Skeletal muscle cell (primary cell): ENCODE results near the gene NRG3.

Experiments used
- DNase-seq: peaks from one replicate; pipeline ENCODE4 v3.0.0-alpha.2; 2010; ENCODE audit warnings: low read depth
- H3K4me3 ChIP-seq: 2 replicates; pipeline ENCODE4 v1.5.1; 2011; ENCODE audit warnings: low read depth, mild to moderate bottlenecking, control low read depth, low read length, moderate library complexity

Gene NRG3

DNA sequence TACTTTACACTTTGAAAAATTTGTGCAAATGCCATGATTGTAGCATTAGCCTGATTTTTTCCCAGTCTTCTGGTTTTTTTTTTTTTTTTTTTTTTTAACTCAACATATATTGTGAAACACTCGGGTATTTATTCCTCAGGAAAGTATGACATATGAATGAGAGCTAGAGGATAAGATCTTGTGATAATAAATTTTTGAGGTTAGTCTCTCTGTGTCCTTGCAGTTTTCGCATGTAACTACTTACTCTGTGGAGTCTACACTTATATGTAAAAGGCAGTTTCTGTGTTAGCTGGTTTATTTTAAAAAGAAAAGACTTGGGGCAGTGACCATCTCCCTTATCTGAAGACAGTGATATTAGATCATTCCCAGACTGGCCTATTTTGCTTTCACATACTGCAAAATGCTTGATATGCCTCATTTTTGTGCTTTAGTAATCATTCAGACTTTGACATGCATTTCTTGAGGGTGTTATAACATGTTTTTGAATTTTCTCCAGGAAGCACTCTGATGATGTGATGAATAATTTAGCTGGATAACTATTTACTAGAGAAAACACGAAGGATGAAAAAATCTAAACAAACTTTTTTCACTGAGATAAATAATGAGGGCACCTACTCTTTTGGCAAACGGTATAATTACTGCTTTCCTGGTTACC lies 371.0 kb downstream of the NRG3 start:
- no peak overlapping the region for H3K4me3 ChIP-seq
- DNase-seq = no peak

DNA sequence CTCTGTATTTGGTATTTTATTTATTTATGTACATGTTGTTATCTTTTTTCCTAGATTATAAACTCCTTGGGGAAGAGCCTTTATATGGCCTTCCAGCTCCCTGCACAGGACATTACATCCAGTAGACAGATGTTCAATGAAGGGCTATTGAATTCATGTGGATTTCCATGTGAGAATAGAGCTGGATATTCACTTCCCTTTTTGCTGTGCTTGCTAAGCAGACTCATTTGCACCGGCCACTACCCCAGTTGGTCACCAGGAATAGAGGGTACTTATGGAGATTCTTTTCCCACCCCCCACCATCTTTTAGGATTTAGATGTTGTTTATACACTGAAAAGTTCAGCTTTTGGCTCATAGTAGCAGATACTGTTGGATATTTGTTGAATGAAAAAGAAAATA lies 374.1 kb downstream of the NRG3 start:
- no peak for DNase-seq

DNA sequence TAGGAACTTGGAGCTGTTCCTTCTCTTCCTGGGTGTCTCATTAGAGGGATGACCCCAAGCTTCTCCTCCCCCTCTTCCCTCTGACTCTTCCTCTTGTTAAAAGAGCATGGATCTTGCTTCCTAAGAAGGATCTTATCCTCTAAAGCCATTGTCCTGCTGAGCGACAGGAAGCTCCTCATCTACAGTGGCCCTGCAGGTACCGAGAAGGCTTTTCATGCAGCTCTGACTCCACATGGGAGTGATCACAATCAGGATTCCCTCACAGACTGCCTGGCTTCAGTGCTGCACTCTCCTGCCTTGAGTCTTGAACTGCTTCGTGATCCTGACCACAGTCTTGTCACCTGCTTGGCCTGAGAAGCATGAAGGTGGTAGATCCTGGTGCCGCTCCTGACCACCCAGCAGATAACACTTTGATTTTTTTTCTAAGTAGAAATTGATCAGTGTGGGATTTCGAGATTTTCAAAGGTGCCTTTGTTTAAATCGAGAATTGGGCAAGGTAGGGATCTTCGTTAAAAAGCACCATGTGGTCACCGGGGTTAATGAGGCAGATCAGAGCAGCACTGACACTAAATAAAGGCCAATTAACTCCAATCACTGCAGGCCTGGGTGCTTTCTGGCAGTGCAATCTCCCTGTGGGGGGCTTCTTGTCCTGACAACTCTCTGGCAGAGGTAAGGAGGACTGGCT lies 376.4 kb downstream of the NRG3 start:
- no peak overlapping the region for H3K4me3 ChIP-seq
- DNase-seq = no peak

More for the DNA sequence above, 374.1 kb downstream of the NRG3 start:
- no peak overlapping the region for H3K4me3 ChIP-seq

DNA sequence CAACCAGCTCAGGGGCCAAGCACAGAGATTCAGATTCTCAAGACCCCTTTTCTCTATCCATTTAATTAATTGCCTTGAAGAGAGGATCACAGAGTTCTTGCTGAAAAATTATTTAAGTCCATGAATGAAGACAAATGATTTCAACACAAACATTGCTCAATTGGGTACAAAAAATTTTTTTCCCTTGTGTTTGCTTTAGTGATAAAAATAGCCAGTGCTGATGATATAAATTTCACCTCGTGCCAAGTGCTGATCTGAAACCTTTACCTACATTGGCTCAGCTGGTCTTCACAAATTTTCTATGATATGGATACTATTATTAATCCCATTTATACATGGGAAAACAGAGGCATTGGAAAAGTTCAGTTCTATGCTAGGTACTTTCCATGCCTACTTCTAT lies 377.1 kb downstream of the NRG3 start:
- no peak overlapping the region for H3K4me3 ChIP-seq
- DNase-seq = peak; percentile 24

DNA sequence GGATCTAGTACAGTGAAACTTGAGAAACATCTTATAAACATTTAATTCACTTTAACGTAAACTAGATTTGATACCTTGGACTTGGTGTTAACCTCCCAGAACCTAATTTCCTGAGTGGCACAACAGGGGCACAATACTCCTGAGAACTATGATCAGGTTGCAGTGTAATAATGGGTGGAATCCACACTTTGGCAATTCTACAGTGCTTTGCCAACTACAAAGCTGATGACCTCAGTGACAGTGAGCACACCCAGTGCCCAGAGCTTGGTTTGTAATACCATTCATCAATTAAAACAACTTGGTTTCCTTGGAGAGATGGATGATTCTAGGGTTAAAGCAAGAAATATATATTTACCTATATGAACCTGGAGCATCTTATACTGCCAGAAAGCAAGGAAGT lies 379.2 kb downstream of the NRG3 start:
- DNase-seq = no peak
- no peak overlapping the region for H3K4me3 ChIP-seq

DNA sequence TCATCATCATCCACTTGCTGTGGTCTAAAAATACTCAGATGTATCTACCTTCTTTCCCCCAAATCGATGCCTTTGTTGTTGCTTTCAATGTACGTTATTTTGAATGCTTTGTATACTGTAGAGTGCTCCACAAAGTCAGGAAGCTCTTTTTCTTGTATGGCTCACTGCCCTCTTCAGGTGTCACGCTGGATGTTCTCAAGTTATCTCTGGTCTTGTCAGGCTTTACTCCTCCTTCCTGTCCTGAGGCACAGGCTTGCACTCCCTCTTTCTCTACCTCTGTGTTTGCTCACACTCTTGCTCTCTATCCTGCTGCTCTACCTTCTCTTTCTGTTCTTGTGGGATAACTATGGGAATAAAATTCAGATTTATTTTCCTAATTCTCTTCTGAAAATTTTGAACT lies 381.3 kb downstream of the NRG3 start:
- DNase-seq = no peak
- no peak overlapping the region for H3K4me3 ChIP-seq

DNA sequence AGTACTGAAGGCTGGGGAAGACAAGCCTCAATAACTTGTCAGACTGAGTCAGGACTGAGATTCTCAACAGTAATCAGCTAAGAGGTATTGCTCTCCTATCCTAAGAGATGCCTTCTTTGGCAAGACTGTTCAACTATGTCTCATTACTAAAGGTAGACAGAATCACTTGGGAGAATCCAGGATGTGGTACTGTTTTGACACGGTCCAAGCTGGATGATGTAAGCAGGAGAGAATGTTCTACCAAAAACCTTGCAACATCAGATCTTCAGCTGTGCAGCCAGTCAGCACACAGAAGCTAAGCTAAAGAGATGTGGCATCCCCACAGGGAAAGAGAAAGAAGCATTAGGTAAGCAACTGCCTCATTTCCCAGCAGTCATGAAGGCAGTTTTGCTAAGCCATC lies 391.4 kb downstream of the NRG3 start:
- peak; percentile 97 for DNase-seq
- H3K4me3 ChIP-seq = no peak overlapping the region

DNA sequence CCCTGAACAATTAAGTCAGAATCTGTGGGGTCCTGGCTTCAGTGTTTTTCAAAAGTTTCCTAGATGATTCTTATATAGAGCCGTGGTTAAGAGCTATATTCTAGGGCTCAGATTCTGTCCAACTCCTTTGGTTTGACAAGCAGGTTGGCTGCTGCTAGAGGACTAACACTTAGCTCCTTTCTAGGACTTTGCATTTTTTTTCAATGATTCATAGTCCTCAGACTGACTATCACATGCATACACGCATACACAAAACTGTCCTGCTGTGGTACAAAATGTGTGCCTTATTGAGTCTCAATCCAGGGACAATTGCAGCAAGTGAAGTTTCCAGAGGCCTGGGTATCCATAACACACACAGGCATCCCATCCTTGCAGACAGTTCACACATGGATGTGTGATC lies 392.0 kb downstream of the NRG3 start:
- DNase-seq = no peak
- no peak overlapping the region for H3K4me3 ChIP-seq

DNA sequence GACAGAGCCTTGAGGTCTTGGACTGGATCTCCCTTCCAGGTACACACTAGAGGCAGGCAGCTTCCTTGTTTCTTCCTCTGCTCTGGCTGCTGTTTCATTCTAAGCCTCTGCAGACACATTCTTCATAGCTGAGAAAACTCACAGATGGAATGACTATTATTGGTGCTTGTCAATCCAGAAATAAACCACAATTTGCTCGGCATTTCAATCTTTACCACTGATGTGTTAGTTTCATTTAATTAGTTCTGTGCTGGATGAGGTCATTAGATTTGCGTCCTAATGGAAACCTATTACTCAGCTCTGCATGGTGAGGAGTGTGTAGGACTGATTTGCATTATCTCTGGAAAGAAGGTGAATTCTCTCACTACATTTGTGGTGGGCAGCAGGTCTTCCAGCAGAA lies 392.5 kb downstream of the NRG3 start:
- no peak for DNase-seq
- H3K4me3 ChIP-seq = no peak overlapping the region

DNA sequence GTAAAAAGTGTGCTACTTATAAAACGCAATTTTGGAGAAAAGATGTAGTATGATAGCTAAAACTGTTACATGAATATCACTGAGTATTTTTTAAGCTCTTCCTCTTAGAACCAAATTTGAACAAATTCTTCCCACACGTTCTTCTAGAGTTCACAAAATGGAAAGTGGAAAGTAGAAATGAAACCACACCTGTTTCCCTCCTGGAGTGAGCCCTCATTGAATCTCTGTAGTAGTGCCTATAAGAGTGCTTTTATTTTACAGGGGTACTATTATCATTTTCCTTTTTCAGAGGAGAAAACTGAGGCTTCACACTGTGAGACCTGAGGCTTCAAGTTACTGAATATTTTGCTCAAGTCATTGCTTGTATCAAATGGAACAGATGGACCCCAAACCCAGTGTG lies 393.0 kb downstream of the NRG3 start:
- no peak overlapping the region for H3K4me3 ChIP-seq
- no peak for DNase-seq

DNA sequence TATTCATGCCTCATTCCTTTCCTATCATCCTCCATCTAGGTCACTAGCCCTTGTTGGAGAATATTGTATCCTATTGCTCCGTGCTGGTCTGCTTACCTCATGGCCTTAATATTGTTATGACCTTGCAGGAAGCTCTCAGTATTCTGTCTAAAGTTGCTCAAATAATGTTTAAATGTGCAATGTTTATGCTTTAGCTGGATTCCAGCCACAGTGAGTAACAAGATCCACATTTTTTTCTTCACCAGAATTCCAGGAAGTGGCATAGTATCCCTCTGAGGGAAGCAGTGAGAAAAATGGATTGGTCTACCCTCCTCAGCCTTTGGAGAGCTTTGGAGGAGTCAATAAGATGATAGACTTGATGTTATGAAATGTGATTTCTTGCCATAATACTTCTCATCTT lies 402.6 kb downstream of the NRG3 start:
- H3K4me3 ChIP-seq = no peak overlapping the region
- DNase-seq = peak; percentile 52

DNA sequence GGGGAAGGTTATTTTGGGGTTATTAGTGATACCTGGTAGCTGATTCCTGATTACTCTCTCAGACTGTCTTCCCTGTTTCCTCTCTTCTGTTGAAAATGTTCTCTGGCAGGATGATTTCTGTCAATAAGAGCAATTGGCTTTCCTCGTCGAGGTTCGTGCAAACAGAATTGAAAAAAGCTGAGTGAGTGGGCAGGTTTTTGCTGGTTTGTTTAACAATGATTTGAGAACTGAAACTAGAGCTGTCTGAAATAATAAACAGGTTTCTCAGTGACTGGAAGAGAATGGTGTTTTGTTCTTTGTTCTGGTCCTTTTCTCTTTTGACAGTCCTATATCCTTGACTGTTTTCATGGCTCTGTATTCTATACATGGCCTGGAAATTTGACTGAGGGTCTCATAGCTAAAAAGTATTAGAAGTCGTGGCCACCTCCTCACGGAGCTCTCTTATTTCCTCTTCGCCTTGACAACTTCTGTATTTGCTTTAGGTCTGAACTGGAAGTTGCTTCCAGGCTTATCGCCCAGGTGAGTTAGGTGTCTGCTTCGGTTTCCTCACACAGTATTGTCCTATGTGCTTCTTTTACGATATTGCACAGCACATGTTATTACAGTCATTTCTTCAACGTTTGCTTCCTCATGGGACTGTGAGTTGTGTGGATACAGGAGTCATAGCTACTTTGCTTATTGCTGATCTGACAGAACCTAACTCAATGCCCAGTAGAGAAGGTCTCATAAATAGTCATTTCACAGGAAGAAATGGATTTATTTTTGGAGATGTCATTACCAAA lies 403.6 kb downstream of the NRG3 start:
- DNase-seq = no peak

DNA sequence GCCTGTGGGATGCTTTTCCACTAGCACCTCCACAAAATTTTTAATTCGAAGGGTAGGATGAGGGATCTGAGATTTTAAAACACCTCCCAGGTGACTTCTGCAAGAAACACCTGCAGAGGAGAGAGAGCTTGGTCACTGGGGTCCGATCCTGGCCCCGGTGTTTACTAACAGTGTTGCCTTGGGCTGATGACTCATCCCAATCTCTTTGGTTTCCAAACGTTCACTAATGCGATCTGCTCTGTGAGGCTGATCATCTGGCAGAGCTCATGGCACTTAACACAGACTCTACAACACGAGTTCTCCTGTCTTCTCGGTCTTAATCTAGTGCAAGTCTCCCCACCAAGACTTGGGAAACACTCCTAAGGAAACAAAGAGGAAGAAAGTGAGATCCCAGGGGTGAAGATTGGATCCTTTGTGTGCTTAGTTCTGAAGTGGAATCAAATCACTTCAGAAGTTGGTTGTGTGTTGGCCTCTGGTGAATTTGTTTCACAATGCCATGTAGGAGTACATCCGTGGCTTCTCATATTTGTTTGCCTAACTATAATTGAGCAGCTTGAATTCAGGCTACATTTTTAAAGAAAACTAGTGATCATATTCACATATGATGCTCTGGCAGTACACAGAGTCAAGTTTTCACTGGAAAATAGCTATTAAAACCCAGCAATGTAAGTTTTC lies 407.9 kb downstream of the NRG3 start:
- H3K4me3 ChIP-seq = no peak overlapping the region
- peak; percentile 4 for DNase-seq

More for the DNA sequence above, 403.6 kb downstream of the NRG3 start:
- H3K4me3 ChIP-seq = no peak overlapping the region

DNA sequence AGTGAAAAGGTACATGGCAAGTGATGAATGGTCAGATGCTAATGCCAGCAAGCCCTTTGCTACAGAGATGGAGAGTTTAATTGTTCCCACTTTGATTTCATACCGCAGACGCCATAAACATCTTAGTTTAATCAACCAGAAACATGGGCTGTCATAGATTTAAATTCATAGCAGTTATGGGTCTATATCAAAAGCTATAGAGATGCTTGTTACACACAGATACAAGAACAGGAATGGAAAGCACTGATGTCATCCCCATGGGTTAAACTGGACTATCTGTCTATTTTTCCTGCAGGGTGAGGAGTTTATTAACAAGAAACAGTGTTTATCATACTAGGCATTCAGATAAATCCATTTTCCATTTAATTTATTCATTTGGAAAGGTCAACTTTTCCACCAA lies 409.2 kb downstream of the NRG3 start:
- no peak for DNase-seq
- no peak overlapping the region for H3K4me3 ChIP-seq

DNA sequence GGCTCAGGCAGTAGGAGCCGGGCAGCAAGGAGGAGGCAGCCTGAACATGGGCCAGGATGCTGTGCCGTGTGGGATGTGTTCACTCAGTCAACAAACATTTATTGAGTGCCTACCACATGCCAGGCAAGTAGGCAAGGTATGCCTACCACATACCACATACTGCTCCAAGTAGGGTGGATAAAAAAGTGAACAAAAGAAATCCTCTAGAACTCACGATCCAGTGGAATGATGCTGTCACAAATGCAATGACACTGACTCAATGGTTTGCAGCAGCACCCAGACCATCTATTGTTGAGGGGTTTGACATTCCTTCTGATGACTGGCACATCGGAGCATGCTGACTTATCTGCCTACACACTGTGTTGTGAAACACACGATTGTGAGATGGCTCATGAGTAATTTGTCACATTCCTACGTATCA lies 413.5 kb downstream of the NRG3 start:
- no peak overlapping the region for H3K4me3 ChIP-seq
- peak; percentile 21 for DNase-seq

DNA sequence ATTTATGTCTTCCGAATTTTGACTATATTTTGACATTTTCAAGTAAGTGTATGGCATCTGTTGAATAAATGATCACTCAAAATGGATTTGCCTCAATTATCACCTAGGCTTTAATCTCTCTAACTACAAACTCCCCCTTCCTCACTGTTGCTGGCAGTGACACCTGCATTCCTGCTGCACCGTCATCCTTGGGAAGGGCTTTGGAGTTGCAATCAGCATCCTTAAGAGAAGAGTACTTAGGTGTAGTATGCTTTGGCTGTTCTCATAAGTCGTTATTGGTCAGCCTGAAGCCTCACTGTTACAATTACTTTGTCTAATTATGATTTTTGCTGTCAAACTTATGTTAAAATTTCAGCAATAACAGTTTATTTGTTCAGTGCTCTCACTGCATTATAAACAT lies 415.0 kb downstream of the NRG3 start:
- no peak overlapping the region for H3K4me3 ChIP-seq

DNA sequence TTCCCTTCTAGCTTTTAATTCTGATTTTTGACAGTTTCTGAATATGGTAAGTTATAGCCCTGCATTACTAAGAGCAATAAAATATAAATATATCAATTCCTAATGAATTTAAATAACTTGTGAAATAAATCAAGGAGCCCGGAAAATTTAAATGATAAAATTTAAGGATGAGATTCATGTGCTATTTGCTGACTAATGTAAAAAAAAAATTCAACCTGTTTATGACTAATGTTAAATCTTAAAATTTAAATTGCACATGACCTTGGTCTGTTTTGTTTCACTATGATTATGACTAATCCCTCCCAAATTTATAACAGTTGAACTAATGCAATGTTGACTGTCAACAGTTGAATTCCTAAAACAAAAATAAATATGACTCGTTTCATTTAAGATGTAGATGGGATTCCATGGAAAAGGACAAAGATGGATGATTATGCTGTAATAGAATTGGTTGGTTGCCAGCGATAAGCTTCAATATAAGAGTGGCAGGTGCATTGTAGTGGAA lies 419.9 kb downstream of the NRG3 start:
- no peak for DNase-seq
- H3K4me3 ChIP-seq = no peak overlapping the region

More for the DNA sequence above, 415.0 kb downstream of the NRG3 start:
- DNase-seq = no peak

DNA sequence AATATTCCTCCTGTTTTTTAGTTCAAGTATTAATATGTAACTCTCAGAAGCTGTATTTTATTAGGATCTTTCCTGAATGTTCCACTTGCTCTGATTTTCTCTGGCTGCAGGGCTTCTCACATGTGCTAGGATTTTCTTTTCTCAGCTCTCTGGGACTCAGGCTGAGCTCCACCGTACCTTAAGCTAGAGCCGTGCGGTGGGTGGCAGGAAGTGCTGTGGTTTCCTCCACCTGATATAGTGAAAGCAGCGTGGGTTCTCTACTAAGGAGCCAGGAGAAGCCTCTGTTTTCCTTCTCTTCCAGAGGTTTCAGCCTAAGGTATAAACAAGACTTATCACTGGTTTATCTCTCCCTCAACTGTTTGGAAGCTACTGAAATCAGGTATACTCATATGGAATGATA lies 433.6 kb downstream of the NRG3 start:
- DNase-seq = no peak
- no peak overlapping the region for H3K4me3 ChIP-seq

DNA sequence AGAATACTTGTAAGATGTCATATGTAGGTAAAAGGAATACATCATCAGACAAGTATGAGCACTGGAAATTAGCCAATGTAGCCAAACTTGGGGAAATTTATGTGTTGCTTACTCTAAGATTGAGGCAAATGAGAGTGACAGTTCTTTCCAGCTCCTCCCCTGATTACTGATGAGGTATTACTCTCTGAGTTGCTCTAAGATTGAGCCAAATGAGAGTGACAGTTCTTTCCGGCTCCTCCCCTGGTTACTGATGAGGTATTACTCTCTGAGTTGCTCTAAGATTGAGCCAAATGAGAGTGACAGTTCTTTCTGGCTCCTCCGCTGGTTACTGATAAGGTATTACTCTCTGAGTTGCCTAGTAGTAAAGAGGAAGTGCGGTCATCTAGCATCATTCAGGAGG lies 435.8 kb downstream of the NRG3 start:
- no peak for DNase-seq
- no peak overlapping the region for H3K4me3 ChIP-seq

DNA sequence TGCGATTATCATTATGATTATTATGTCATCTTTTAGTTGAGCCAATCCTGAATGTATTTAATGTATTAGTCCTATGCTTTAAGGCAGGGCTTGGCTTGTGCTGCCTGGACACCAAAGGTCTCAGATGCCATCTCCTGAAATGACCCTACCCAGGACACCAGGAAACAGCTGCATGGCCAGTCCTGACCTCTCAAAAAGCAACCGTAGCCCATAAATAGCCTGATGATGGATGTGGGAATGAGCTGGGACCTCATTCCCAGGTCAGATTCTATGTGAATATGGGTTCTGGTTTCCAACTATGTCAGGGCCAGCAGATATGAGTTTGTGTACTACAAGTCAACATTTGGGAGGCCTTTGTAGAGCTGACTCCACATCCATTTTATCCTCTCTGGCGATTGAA lies 438.4 kb downstream of the NRG3 start:
- DNase-seq = no peak
- no peak overlapping the region for H3K4me3 ChIP-seq
